ENCODE measurements around the gene SDHB.

Gene SDHB

DNA sequence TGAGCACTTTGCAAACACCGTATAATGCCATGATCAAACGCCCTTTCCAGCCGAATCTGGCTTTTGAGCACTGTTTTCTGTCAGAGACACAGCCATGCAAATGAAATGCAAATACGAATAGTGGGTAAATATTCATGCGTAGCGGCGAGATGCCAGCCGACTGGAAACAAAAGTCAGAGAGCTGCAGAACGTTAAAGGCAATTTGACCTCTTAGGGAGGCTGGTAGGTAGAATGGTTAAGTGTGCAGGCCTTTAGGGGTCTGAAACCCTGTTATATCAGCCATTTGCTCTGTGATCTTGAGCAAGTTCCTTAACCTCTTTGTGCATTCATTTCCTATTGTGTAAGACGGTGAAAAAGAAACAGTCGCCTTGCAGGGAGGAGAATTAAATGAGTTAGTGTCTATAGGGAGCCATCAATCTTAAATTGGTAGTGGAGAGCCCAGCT, 6.5 kb upstream of the SDHB start:
- TF ChIP-seq, protein P1, sequence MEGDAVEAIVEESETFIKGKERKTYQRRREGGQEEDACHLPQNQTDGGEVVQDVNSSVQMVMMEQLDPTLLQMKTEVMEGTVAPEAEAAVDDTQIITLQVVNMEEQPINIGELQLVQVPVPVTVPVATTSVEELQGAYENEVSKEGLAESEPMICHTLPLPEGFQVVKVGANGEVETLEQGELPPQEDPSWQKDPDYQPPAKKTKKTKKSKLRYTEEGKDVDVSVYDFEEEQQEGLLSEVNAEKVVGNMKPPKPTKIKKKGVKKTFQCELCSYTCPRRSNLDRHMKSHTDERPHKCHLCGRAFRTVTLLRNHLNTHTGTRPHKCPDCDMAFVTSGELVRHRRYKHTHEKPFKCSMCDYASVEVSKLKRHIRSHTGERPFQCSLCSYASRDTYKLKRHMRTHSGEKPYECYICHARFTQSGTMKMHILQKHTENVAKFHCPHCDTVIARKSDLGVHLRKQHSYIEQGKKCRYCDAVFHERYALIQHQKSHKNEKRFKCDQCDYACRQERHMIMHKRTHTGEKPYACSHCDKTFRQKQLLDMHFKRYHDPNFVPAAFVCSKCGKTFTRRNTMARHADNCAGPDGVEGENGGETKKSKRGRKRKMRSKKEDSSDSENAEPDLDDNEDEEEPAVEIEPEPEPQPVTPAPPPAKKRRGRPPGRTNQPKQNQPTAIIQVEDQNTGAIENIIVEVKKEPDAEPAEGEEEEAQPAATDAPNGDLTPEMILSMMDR (conservative IDR thresholded peaks at IDR 0.05; ENCODE audit: low read depth, low read length): no peak
- H3K4me3 ChIP-seq (ENCODE audit: low read depth, low read length): no peak overlapping the region
- peak; percentile 22 for DNase-seq (ENCODE audit: low read depth)

DNA sequence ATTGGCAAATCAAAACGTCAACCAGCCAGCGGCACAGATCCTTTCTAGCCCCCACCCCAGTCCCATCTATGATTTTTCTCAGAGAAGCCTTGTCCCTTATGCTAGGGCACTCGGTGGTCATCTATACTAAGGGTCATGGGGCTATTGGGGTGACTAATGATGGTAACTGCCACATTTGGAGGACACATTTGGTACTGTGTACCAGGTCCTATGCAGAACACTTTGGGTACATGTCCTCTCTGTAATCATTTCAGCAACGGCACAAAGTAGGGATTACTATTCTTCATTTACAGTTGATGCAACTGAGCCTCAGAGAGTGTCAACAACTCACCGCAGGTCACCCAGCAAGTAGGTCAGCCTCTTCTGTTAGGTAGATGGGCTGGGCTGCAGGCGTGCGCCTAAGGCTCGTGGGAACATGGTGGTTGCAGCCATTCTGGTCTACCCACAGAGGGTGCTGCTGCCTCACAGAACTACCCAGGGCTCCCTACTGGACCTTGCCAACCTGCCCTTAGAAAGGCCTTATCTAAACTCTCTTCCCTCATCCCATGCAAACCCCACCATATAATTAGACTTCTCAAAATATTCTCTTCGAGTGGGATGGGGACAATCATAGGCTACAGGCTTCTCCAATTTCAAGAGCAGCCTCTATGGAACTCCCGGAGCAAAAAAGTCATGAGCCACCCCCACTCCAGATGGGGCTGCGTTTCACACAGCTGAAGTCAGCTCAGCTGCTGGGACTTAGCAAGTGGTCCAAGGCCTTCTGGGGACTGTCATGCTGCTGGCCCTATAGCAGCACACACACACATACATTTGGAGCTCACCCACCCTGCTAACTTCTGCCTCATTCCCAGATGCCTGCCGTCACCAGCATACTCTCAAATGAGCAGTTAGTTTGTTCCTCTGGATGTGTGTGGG, 5.8 kb upstream of the SDHB start:
- DNase-seq (ENCODE audit: low read depth): peak; percentile 86

DNA sequence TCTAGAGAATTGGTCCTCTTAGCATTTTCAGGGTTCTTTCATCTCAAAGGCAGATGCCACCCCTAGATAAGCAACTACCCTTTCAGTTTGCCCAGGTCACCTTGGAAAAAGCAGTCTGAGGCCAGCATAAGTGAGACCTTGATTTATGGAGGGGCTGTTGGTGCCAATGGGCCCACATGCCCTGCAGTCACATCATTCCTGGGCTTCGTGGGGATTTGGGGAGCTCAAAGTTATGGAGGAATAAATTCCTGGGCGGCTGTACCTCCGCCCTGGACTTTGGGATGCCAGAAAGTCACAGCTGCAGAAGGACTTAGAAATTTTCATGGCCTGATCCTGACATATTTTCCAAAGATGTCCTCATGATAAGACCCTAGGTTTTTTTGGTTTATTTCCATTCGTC, 2.7 kb upstream of the SDHB start:
- H3K4me3 ChIP-seq (ENCODE audit: low read depth, low read length): no peak overlapping the region
- DNase-seq (ENCODE audit: low read depth): no peak

More for the DNA sequence above, 5.8 kb upstream of the SDHB start:
- TF ChIP-seq, protein P1 (conservative IDR thresholded peaks at IDR 0.05; ENCODE audit: low read depth, low read length): peak; percentile 93
- no peak overlapping the region for H3K4me3 ChIP-seq (ENCODE audit: low read depth, low read length)

DNA sequence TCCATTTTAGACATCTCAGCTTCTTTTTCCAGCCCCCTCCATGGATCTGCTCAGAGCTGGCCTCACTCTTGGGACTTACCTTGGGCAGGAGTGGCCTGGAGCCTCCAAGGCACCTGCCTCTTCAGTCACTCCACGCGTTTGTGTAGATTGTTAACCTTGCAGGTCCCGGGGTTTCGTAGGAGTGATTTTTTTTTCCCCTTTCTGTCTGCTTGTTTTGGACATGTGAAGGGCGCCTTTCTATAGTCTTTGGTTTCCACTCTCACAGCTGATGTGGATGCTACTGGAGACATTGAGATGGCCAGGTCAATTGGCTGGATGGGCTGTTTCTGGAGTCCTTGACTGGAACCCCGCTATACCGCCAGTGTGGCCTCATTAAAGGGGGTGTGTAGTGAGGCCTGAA, 2.0 kb upstream of the SDHB start:
- TF ChIP-seq, protein P1 (conservative IDR thresholded peaks at IDR 0.05; ENCODE audit: low read depth, low read length): no peak
- no peak for DNase-seq (ENCODE audit: low read depth)
- H3K4me3 ChIP-seq (ENCODE audit: low read depth, low read length): no peak overlapping the region

More for the DNA sequence above, 2.7 kb upstream of the SDHB start:
- TF ChIP-seq, protein P1 (conservative IDR thresholded peaks at IDR 0.05; ENCODE audit: low read depth, low read length): no peak

DNA sequence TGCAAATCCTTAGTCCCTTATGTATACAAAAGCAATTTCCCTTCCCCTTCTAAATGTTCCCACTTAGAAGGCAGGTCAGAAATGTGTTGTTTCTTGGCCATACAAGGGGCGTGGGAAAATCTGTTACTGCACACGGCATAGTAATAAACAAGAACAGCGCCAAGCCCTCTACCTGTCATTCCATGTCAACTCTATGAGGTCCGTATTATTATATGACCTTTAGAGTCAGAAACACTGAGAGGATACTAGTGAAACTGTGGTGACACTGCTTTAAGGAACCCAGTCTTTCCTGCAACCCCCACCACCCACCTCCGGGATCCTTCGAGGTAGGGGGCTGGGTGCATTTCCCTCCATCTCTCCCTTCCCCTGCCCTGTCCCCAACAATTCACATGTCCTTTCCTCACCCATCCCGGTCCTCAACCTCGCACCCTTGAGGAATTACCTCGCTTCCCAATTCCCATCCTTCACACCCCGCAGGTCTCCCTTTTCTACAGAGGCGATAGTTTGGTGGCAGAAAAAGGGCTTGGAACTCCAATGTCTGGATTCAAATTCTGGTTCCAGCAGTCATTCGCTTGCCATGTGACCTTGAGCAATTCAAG, 647 bp downstream of the SDHB start:
- TF ChIP-seq, protein P1 (conservative IDR thresholded peaks at IDR 0.05; ENCODE audit: low read depth, low read length): no peak
- peak overlapping the region; percentile 97 for H3K4me3 ChIP-seq (ENCODE audit: low read depth, low read length)
- DNase-seq (ENCODE audit: low read depth): peak; percentile 30

DNA sequence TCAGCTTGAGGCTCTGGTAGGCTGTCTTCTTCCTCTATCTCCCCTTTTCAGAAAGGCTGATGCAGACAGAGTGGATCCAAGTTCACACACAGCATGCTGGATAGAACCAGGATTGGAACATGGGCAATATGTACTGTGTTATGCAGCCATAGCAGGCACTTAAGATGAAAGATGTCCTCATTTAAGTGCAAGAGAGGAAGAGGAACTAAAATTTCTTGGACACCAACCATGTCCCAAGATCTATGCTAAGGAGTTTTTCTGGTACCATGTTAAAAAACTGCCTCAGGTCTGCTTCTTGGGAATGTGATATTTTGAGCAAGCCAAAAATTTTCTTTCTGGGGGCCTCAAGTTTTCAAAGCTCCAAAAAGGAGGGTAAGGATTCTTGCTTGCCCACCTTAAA, 1.2 kb downstream of the SDHB start:
- no peak for DNase-seq (ENCODE audit: low read depth)
- peak overlapping the region; percentile 97 for H3K4me3 ChIP-seq (ENCODE audit: low read depth, low read length)
- TF ChIP-seq, protein P1 (conservative IDR thresholded peaks at IDR 0.05; ENCODE audit: low read depth, low read length): no peak

Data from choroid plexus epithelial cell (primary cell).